GM18499 (cell line): Measurements from ENCODE around the gene LRRC37B.
"Not testable (repeated sequence)": the region's sequence is repeated elsewhere in the genome, so short reads cannot be mapped to it uniquely, and the experiment has no call there.

Source experiments
- ATAC-seq: cut with Tn5 transposase; IDR thresholded peaks from one replicate; pipeline ENCODE4 v1.9.1; 2021; ENCODE audit warnings: moderate number of reproducible peaks; ENCODE audit not compliant: insufficient read depth, unreplicated experiment

LRRC37B gene

GRCh38 chr17:32006957-32007462, at the start of gene LRRC37B:
TSS of gene LRRC37B (plus strand) at chr17:32007383. CDS start at chr17:32021393, 14,010 bp downstream.
- ATAC-seq, result no peak

- not testable (repeated sequence) for ATAC-seq
Measured at GRCh38 chr17:31964131-31964530, 43.1 kb upstream of the LRRC37B start.

- no peak for ATAC-seq
Measured at GRCh38 chr17:31967648-31968047, 39.5 kb upstream of the LRRC37B start.

- not testable (repeated sequence) for ATAC-seq
Measured at GRCh38 chr17:31970416-31970815, 36.8 kb upstream of the LRRC37B start.

- not testable (repeated sequence) for ATAC-seq
Measured at GRCh38 chr17:31974269-31975071, 32.7 kb upstream of the LRRC37B start.

- not testable (repeated sequence) for ATAC-seq
Measured at GRCh38 chr17:31975391-31975790, 31.8 kb upstream of the LRRC37B start.

GRCh38 chr17:31991821-31992220, 15.4 kb upstream of the LRRC37B start:
- not testable (repeated sequence) for ATAC-seq

GRCh38 chr17:31997005-31997404, 10.2 kb upstream of the LRRC37B start:
- ATAC-seq, result no peak

- ATAC-seq, result no peak
Measured at GRCh38 chr17:32007463-32008298, 498 bp downstream of the LRRC37B start.

- no peak for ATAC-seq
Measured at GRCh38 chr17:32009262-32009542, 2.0 kb downstream of the LRRC37B start.

GRCh38 chr17:32010114-32010513, 2.9 kb downstream of the LRRC37B start:
- no peak for ATAC-seq

- ATAC-seq, result no peak
Measured at GRCh38 chr17:32015245-32016013, 8.2 kb downstream of the LRRC37B start.

- no peak for ATAC-seq
Measured at GRCh38 chr17:32016231-32016630, 9.0 kb downstream of the LRRC37B start.

- ATAC-seq, result no peak
Measured at GRCh38 chr17:32019228-32019627, 12.0 kb downstream of the LRRC37B start.

GRCh38 chr17:32020943-32021614, 13.9 kb downstream of the LRRC37B start:
- no peak for ATAC-seq

- ATAC-seq, result no peak
Measured at GRCh38 chr17:32021615-32021955, 14.4 kb downstream of the LRRC37B start.

GRCh38 chr17:32022554-32022953, 15.4 kb downstream of the LRRC37B start:
- not testable (repeated sequence) for ATAC-seq

GRCh38 chr17:32027271-32027670, 20.1 kb downstream of the LRRC37B start:
- ATAC-seq, result not testable (repeated sequence)

- no peak for ATAC-seq
Measured at GRCh38 chr17:32033223-32033622, 26.0 kb downstream of the LRRC37B start.

GRCh38 chr17:32033812-32034211, 26.6 kb downstream of the LRRC37B start:
- not testable (repeated sequence) for ATAC-seq
